HG03025 (cell line): ENCODE results near the gene ING1.
"Not testable (repeated sequence)": the region's sequence is repeated elsewhere in the genome, so short reads cannot be mapped to it uniquely, and the experiment has no call there.

ENCODE experiments used
- ATAC-seq: cut with Tn5 transposase; IDR thresholded peaks from one replicate; pipeline ENCODE4 v1.9.1; 2021; ENCODE audit warnings: mild to moderate bottlenecking, moderate library complexity; ENCODE audit not compliant: unreplicated experiment, low FRiP score

Gene ING1

GRCh38 chr13:110714797-110715394 lies 1.4 kb downstream of the ING1 start:
- no peak for ATAC-seq

- peak; percentile 55 for ATAC-seq
These were observed 2.1 kb downstream of the ING1 start for GRCh38 chr13:110715395-110716246.

- no peak for ATAC-seq
These were observed 2.7 kb downstream of the ING1 start for GRCh38 chr13:110716247-110716515.

- ATAC-seq = no peak
These were observed 5.7 kb downstream of the ING1 start for GRCh38 chr13:110719036-110719710.

- no peak for ATAC-seq
These were observed 9.5 kb downstream of the ING1 start for GRCh38 chr13:110722971-110723370.

GRCh38 chr13:110723598-110723997 lies 10.1 kb downstream of the ING1 start:
- ATAC-seq = no peak

- not testable (repeated sequence) for ATAC-seq
These were observed 12.7 kb downstream of the ING1 start for GRCh38 chr13:110726153-110726552.

GRCh38 chr13:110726726-110727125 lies 13.2 kb downstream of the ING1 start:
- ATAC-seq = no peak

GRCh38 chr13:110731072-110731471 lies 17.6 kb downstream of the ING1 start:
- ATAC-seq = no peak

GRCh38 chr13:110734561-110734960 lies 21.1 kb downstream of the ING1 start:
- ATAC-seq = no peak

GRCh38 chr13:110737555-110737954 lies 24.1 kb downstream of the ING1 start:
- no peak for ATAC-seq

GRCh38 chr13:110743687-110744086 lies 30.2 kb downstream of the ING1 start:
- ATAC-seq = no peak

GRCh38 chr13:110746438-110746837 lies 32.9 kb downstream of the ING1 start:
- ATAC-seq = no peak

GRCh38 chr13:110748271-110748670 lies 34.8 kb downstream of the ING1 start:
- no peak for ATAC-seq

- no peak for ATAC-seq
These were observed 42.7 kb downstream of the ING1 start for GRCh38 chr13:110756219-110756631.

- ATAC-seq = no peak
These were observed 43.8 kb downstream of the ING1 start for GRCh38 chr13:110757296-110757695.

- ATAC-seq = no peak
These were observed 44.8 kb downstream of the ING1 start for GRCh38 chr13:110758195-110758805.

GRCh38 chr13:110759710-110760109 lies 46.2 kb downstream of the ING1 start:
- ATAC-seq = no peak

GRCh38 chr13:110760611-110761010 lies 47.1 kb downstream of the ING1 start:
- no peak for ATAC-seq

GRCh38 chr13:110766671-110767430 lies 53.4 kb downstream of the ING1 start:
- ATAC-seq = no peak

- no peak for ATAC-seq
These were observed 54.0 kb downstream of the ING1 start for GRCh38 chr13:110767476-110767875.
